ENCODE data around the gene SLC35E1.
A peak's percentile ranks its signal among the peaks of the same experiment; 100 is the strongest.

The SLC35E1 gene

GRCh38 chr19:16588824-16589577 lies 16.8 kb upstream of the SLC35E1 start:
- no peaks in the 10 kb centered on the region for H3K36me3 ChIP-seq (ENCODE audit: control insufficient read depth, insufficient read depth, low read length)
- peaks cover 43% of the 10 kb centered on the region for H3K4me1 ChIP-seq (ENCODE audit: control insufficient read depth, insufficient read depth, low read length)
- H3K27me3 ChIP-seq (ENCODE audit: control insufficient read depth, insufficient read depth, low read length, poor library complexity, severe bottlenecking): no peaks in the 10 kb centered on the region
- no peak overlapping the region for H3K4me3 ChIP-seq (ENCODE audit: insufficient read depth, low read depth, low read length)
- no peak overlapping the region for H3K27ac ChIP-seq (ENCODE audit: insufficient read depth, low read depth, low read length, poor library complexity, severe bottlenecking)
- H3K9me3 ChIP-seq (ENCODE audit: control insufficient read depth, low read length): no peaks in the 10 kb centered on the region
- 92 to 94% methylated on average over 11 of the region's 11 CpGs for whole genome bisulfite sequencing, 2 experiments

- no peak overlapping the region for H3K4me3 ChIP-seq (ENCODE audit: insufficient read depth, low read depth, low read length)
- H3K27me3 ChIP-seq (ENCODE audit: control insufficient read depth, insufficient read depth, low read length, poor library complexity, severe bottlenecking): no peaks in the 10 kb centered on the region
- WGBS, 2 experiments: 79 to 80% methylated on average over 26 of the region's 26 CpGs
- H3K27ac ChIP-seq (ENCODE audit: insufficient read depth, low read depth, low read length, poor library complexity, severe bottlenecking): no peak overlapping the region
- peaks cover 47% of the 10 kb centered on the region for H3K4me1 ChIP-seq (ENCODE audit: control insufficient read depth, insufficient read depth, low read length)
- no peaks in the 10 kb centered on the region for H3K36me3 ChIP-seq (ENCODE audit: control insufficient read depth, insufficient read depth, low read length)
- no peaks in the 10 kb centered on the region for H3K9me3 ChIP-seq (ENCODE audit: control insufficient read depth, low read length)
These were observed 15.9 kb upstream of the SLC35E1 start for GRCh38 chr19:16587833-16588823.

- H3K36me3 ChIP-seq (ENCODE audit: control insufficient read depth, insufficient read depth, low read length): no peaks in the 10 kb centered on the region
These were observed 15.0 kb upstream of the SLC35E1 start for GRCh38 chr19:16586991-16587832.

GRCh38 chr19:16586477-16586871 lies 14.3 kb upstream of the SLC35E1 start:
- peaks cover 35% of the 10 kb centered on the region for H3K4me1 ChIP-seq (ENCODE audit: control insufficient read depth, insufficient read depth, low read length)

More at GRCh38 chr19:16586991-16587832, 15.0 kb upstream of the SLC35E1 start:
- H3K27me3 ChIP-seq (ENCODE audit: control insufficient read depth, insufficient read depth, low read length, poor library complexity, severe bottlenecking): no peaks in the 10 kb centered on the region
- no peak overlapping the region for H3K4me3 ChIP-seq (ENCODE audit: insufficient read depth, low read depth, low read length)
- 68 to 71% methylated on average over 20 of the region's 20 CpGs for WGBS, 2 experiments
- H3K4me1 ChIP-seq (ENCODE audit: control insufficient read depth, insufficient read depth, low read length): peaks cover 42% of the 10 kb centered on the region
- no peaks in the 10 kb centered on the region for H3K9me3 ChIP-seq (ENCODE audit: control insufficient read depth, low read length)
- no peak overlapping the region for H3K27ac ChIP-seq (ENCODE audit: insufficient read depth, low read depth, low read length, poor library complexity, severe bottlenecking)

GRCh38 chr19:16585808-16586476 lies 13.7 kb upstream of the SLC35E1 start:
- no peaks in the 10 kb centered on the region for H3K27me3 ChIP-seq (ENCODE audit: control insufficient read depth, insufficient read depth, low read length, poor library complexity, severe bottlenecking)
- H3K36me3 ChIP-seq (ENCODE audit: control insufficient read depth, insufficient read depth, low read length): no peaks in the 10 kb centered on the region
- 94 to 96% methylated on average over 11 of the region's 11 CpGs for WGBS, 2 experiments
- H3K9me3 ChIP-seq (ENCODE audit: control insufficient read depth, low read length): no peaks in the 10 kb centered on the region
- H3K27ac ChIP-seq (ENCODE audit: insufficient read depth, low read depth, low read length, poor library complexity, severe bottlenecking): peak overlapping the region; percentile 6
- H3K4me3 ChIP-seq (ENCODE audit: insufficient read depth, low read depth, low read length): no peak overlapping the region
- peaks cover 35% of the 10 kb centered on the region for H3K4me1 ChIP-seq (ENCODE audit: control insufficient read depth, insufficient read depth, low read length)

More at GRCh38 chr19:16586477-16586871, 14.3 kb upstream of the SLC35E1 start:
- Histone ChIP-seq H3K27me3 (ENCODE audit: control insufficient read depth, insufficient read depth, low read length, poor library complexity, severe bottlenecking) (no peaks in the 10 kb centered on the region), H3K36me3 (ENCODE audit: control insufficient read depth, insufficient read depth, low read length) (no peaks in the 10 kb centered on the region), H3K4me3 (ENCODE audit: insufficient read depth, low read depth, low read length) (no peak overlapping the region), H3K9me3 (ENCODE audit: control insufficient read depth, low read length) (no peaks in the 10 kb centered on the region), H3K27ac (ENCODE audit: insufficient read depth, low read depth, low read length, poor library complexity, severe bottlenecking) (no peak overlapping the region)
- 95 to 96% methylated on average over 9 of the region's 9 CpGs for WGBS, 2 experiments

GRCh38 chr19:16585094-16585801 lies 13.0 kb upstream of the SLC35E1 start:
- Histone ChIP-seq H3K27ac (ENCODE audit: insufficient read depth, low read depth, low read length, poor library complexity, severe bottlenecking) (peak overlapping the region; percentile 77), H3K36me3 (ENCODE audit: control insufficient read depth, insufficient read depth, low read length) (no peaks in the 10 kb centered on the region), H3K9me3 (ENCODE audit: control insufficient read depth, low read length) (no peaks in the 10 kb centered on the region), H3K4me1 (ENCODE audit: control insufficient read depth, insufficient read depth, low read length) (peaks cover 35% of the 10 kb centered on the region), H3K4me3 (ENCODE audit: insufficient read depth, low read depth, low read length) (no peak overlapping the region), H3K27me3 (ENCODE audit: control insufficient read depth, insufficient read depth, low read length, poor library complexity, severe bottlenecking) (no peaks in the 10 kb centered on the region)
- WGBS, 2 experiments: 82 to 85% methylated on average over 13 of the region's 13 CpGs

- no peaks in the 10 kb centered on the region for H3K36me3 ChIP-seq (ENCODE audit: control insufficient read depth, insufficient read depth, low read length)
- 17 to 22% methylated on average over 12 to 14 of the region's 15 CpGs for WGBS, 2 experiments
- no peaks in the 10 kb centered on the region for H3K9me3 ChIP-seq (ENCODE audit: control insufficient read depth, low read length)
- no peaks in the 10 kb centered on the region for H3K27me3 ChIP-seq (ENCODE audit: control insufficient read depth, insufficient read depth, low read length, poor library complexity, severe bottlenecking)
- H3K4me3 ChIP-seq (ENCODE audit: insufficient read depth, low read depth, low read length): no peak overlapping the region
- H3K27ac ChIP-seq (ENCODE audit: insufficient read depth, low read depth, low read length, poor library complexity, severe bottlenecking): peak overlapping the region; percentile 77
- H3K4me1 ChIP-seq (ENCODE audit: control insufficient read depth, insufficient read depth, low read length): peaks cover 35% of the 10 kb centered on the region
These were observed 12.3 kb upstream of the SLC35E1 start for GRCh38 chr19:16584248-16585093.

GRCh38 chr19:16582486-16583261 lies 10.5 kb upstream of the SLC35E1 start:
- H3K36me3 ChIP-seq (ENCODE audit: control insufficient read depth, insufficient read depth, low read length): no peaks in the 10 kb centered on the region
- WGBS, 2 experiments: 93% methylated on average over 10 of the region's 10 CpGs
- H3K27me3 ChIP-seq (ENCODE audit: control insufficient read depth, insufficient read depth, low read length, poor library complexity, severe bottlenecking): no peaks in the 10 kb centered on the region
- H3K9me3 ChIP-seq (ENCODE audit: control insufficient read depth, low read length): no peaks in the 10 kb centered on the region
- H3K4me1 ChIP-seq (ENCODE audit: control insufficient read depth, insufficient read depth, low read length): peaks cover 22% of the 10 kb centered on the region
- no peak overlapping the region for H3K4me3 ChIP-seq (ENCODE audit: insufficient read depth, low read depth, low read length)
- no peak overlapping the region for H3K27ac ChIP-seq (ENCODE audit: insufficient read depth, low read depth, low read length, poor library complexity, severe bottlenecking)

Data from ectodermal cell (in vitro differentiated cells).